Measurements from ENCODE around the gene HLF. TPM values are rescaled to one million over a fixed set of nuclear protein-coding genes. Genes with fewer than 3 reads are reported as not detected.
"Not testable (repeated sequence)": the region's sequence is repeated elsewhere in the genome, so short reads cannot be mapped to it uniquely, and the experiment has no call there.

Gene HLF
- total RNA-seq, 4 donors from 2014 or later: 19.8 to 46.7 (median 29.9) TPM

GRCh38 chr17:55323518-55324295, 58.9 kb downstream of the HLF start:
- TF ChIP-seq, protein P1, sequence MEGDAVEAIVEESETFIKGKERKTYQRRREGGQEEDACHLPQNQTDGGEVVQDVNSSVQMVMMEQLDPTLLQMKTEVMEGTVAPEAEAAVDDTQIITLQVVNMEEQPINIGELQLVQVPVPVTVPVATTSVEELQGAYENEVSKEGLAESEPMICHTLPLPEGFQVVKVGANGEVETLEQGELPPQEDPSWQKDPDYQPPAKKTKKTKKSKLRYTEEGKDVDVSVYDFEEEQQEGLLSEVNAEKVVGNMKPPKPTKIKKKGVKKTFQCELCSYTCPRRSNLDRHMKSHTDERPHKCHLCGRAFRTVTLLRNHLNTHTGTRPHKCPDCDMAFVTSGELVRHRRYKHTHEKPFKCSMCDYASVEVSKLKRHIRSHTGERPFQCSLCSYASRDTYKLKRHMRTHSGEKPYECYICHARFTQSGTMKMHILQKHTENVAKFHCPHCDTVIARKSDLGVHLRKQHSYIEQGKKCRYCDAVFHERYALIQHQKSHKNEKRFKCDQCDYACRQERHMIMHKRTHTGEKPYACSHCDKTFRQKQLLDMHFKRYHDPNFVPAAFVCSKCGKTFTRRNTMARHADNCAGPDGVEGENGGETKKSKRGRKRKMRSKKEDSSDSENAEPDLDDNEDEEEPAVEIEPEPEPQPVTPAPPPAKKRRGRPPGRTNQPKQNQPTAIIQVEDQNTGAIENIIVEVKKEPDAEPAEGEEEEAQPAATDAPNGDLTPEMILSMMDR (IDR thresholded peaks at IDR 0.05): no peak
- no peak for TF ChIP-seq POLR2A (IDR thresholded peaks at IDR 0.05)
- 93 to 95% methylated on average over 7 of the region's 7 CpGs for WGBS, 2 donors
- no peak overlapping the region for H3K4me3 ChIP-seq (ENCODE audit: low read depth, poor library complexity, severe bottlenecking)
- no peak for DNase-seq (ENCODE audit: low spot score in 2 of 2)
- intact Hi-C loops (cut with DNase I; ENCODE audit: low total_unique reads): no loop called here

- TF ChIP-seq POLR2A (IDR thresholded peaks at IDR 0.05): no peak
- TF ChIP-seq, protein P1 (IDR thresholded peaks at IDR 0.05): no peak
- 89% methylated on average over 9 of the region's 9 CpGs for WGBS, 2 donors
- no peak for DNase-seq (ENCODE audit: low spot score in 2 of 2)
- intact Hi-C loops (cut with DNase I; ENCODE audit: low total_unique reads): no loop called here
- H3K4me3 ChIP-seq (ENCODE audit: low read depth, poor library complexity, severe bottlenecking): no peak overlapping the region
Observed at GRCh38 chr17:55324296-55324978, 59.7 kb downstream of the HLF start.

DNA sequence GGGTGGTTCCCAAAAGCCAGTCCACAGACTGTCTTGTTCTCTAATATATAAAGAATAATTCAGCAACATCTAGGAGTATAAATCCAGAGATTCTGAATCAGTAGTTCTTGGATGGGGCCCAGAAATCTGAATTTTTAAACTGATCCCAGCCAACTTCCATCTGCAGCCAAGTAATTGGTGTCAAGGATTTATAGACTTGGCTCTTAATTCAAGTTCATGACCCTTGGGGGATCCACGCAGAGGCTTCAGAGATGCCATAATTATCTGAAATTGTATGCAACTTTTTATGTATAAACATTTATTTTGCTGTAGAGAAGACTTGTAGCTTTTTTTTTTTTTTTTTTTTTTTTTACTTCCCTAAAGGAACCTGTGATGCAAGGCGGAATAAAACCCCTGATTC, 60.6 kb downstream of the HLF start:
- H3K4me3 ChIP-seq (ENCODE audit: low read depth, poor library complexity, severe bottlenecking): no peak overlapping the region
- 39 to 41% methylated on average over 2 of the region's 2 CpGs for WGBS, 2 donors
- no peak for DNase-seq (ENCODE audit: low spot score in 2 of 2)
- TF ChIP-seq, protein P1 (IDR thresholded peaks at IDR 0.05): no peak
- no peak for TF ChIP-seq POLR2A (IDR thresholded peaks at IDR 0.05)
- intact Hi-C loops (cut with DNase I; ENCODE audit: low total_unique reads): no loop called here

- WGBS, 2 donors: 86 to 89% methylated on average over 7 of the region's 7 CpGs
- TF ChIP-seq, protein P1 (IDR thresholded peaks at IDR 0.05): no peak
- no peak for TF ChIP-seq POLR2A (IDR thresholded peaks at IDR 0.05)
- H3K4me3 ChIP-seq (ENCODE audit: low read depth, poor library complexity, severe bottlenecking): no peak overlapping the region
- no peak for DNase-seq (ENCODE audit: low spot score in 2 of 2)
- intact Hi-C loops (cut with DNase I; ENCODE audit: low total_unique reads): no loop called here
Observed at GRCh38 chr17:55326030-55326429, 61.3 kb downstream of the HLF start.

- TF ChIP-seq, protein P1 (IDR thresholded peaks at IDR 0.05): no peak
- no peak for TF ChIP-seq POLR2A (IDR thresholded peaks at IDR 0.05)
- DNase-seq (ENCODE audit: low spot score in 2 of 2): no peak
- WGBS, 2 donors: 53 to 59% methylated on average over 4 of the region's 4 CpGs
- H3K4me3 ChIP-seq (ENCODE audit: low read depth, poor library complexity, severe bottlenecking): no peak overlapping the region
- intact Hi-C loops (cut with DNase I; ENCODE audit: low total_unique reads): no loop called here
Observed at GRCh38 chr17:55327225-55328088, 62.7 kb downstream of the HLF start.

- WGBS, 2 donors: 85 to 90% methylated on average over 2 of the region's 2 CpGs
Observed at GRCh38 chr17:55328514-55328913, 63.8 kb downstream of the HLF start.

More at GRCh38 chr17:55328514-55328913, 63.8 kb downstream of the HLF start:
- DNase-seq (ENCODE audit: low spot score in 2 of 2); H3K4me3 ChIP-seq (ENCODE audit: low read depth, poor library complexity, severe bottlenecking); intact Hi-C loops (cut with DNase I; ENCODE audit: low total_unique reads): not testable (repeated sequence)

Data from lower leg skin (tissue), 4 donors.